GM12878 (cell line): Measurements from ENCODE around the gene C19orf44. TPM values are rescaled to one million over a fixed set of nuclear protein-coding genes. Genes with fewer than 3 reads are reported as not detected.

Experiments
- ATAC-seq: fragments of 200-7000 bp; cut with Tn5 transposase; 3 replicates; pipeline ENCODE4 v1.9.1; 2020; ENCODE audit warnings: mild to moderate bottlenecking, moderate library complexity
- BruUV-seq: library from RNA; stranded (reverse); fragments of 400-500 nt; replicated peaks from 2 replicates; lab custom pipeline; 2021; lab: Mats Ljungman, UMichigan
- CTCF ChIA-PET: fragments of 300-600 bp; sonication (Branson Sonifier 250); formaldehyde crosslinking; extraction: SDS; loops from one replicate; lab custom pipeline; 2021; ENCODE audit warnings: inconsistent platforms; lab: Yijun Ruan, JAX
- POLR2A ChIA-PET: fragments of 350-600 bp; formaldehyde crosslinking; extraction: SDS; loops from one replicate; lab custom pipeline; 2021; ENCODE audit warnings: inconsistent platforms; lab: Charles Lee
- RAD21 ChIA-PET: fragments of 300-600 bp; sonication (Branson Sonifier 250); formaldehyde crosslinking; loops from one replicate; lab custom pipeline; 2023; ENCODE audit warnings: antibody characterized with exemption; ENCODE audit not compliant: unreplicated experiment; lab: Charles Lee
- SMC1A ChIA-PET: fragments of 300-600 bp; sonication (Branson Sonifier 250); formaldehyde crosslinking; loops from one replicate; lab custom pipeline; 2023; ENCODE audit not compliant: unreplicated experiment, uncharacterized antibody; lab: Charles Lee
- DNase-seq: peaks from one replicate; pipeline ENCODE4 v3.0.0-alpha.2; 2011; ENCODE audit warnings: low read depth, low spot score
- FAIRE-seq: peaks from 3 replicates; lab custom pipeline; 2011; peaks lifted over from hg19 to GRCh38; lab: Jason Lieb, UNC
- H2AFZ ChIP-seq: 2 replicates; pipeline ENCODE4 v1.6.0; 2011; ENCODE audit warnings: low read depth, low read length, control low read depth; ENCODE audit not compliant: control insufficient read depth
- H3K27ac ChIP-seq: 2 replicates; pipeline ENCODE4 v1.5.1; 2011; ENCODE audit warnings: control low read depth; ENCODE audit not compliant: control insufficient read depth, insufficient read depth
- H3K27me3 ChIP-seq, 2 experiments: replicated peaks in 1 of 2; 2 replicates each; pipeline versions ENCODE4 v1.6.0 to v1.6.1; 2011; ENCODE audit warnings: low read length in 1 of 2; ENCODE audit not compliant: control insufficient read depth in 2 of 2, insufficient read depth in 2 of 2
- H3K36me3 ChIP-seq, 2 experiments: 2 replicates each; pipeline ENCODE4 v1.5.1; 2011; ENCODE audit warnings: low read length in 1 of 2; ENCODE audit not compliant: control insufficient read depth in 2 of 2, insufficient read depth in 2 of 2
- H3K4me1 ChIP-seq: 2 replicates; pipeline ENCODE4 v1.6.1; 2011; ENCODE audit warnings: mild to moderate bottlenecking, low read length, moderate library complexity, mixed read lengths; ENCODE audit not compliant: control insufficient read depth, insufficient read depth
- H3K4me2 ChIP-seq: 2 replicates; pipeline ENCODE4 v1.6.0; 2011; ENCODE audit warnings: control low read depth; ENCODE audit not compliant: control insufficient read depth, insufficient read depth
- H3K4me3 ChIP-seq: fragments of 200-600 bp; sonication (generic); 2 replicates; pipeline ENCODE4 v1.5.1; 2016
- H3K79me2 ChIP-seq: 2 replicates; pipeline ENCODE4 v1.6.0; 2011; ENCODE audit warnings: low read length; ENCODE audit not compliant: control insufficient read depth, insufficient read depth
- H3K9ac ChIP-seq: 2 replicates; pipeline ENCODE4 v1.8.0; 2011; ENCODE audit warnings: low read length, control low read depth, mixed read lengths; ENCODE audit not compliant: control insufficient read depth, insufficient read depth
- H3K9me3 ChIP-seq: replicated peaks from 3 replicates; pipeline ENCODE4 v1.5.1; 2011; ENCODE audit warnings: mild to moderate bottlenecking, low read length; ENCODE audit not compliant: control insufficient read depth, insufficient read depth
- H4K20me1 ChIP-seq: 2 replicates; pipeline ENCODE4 v1.6.0; 2011; ENCODE audit not compliant: control insufficient read depth, insufficient read depth
- ESRRA ChIP-seq: IDR thresholded peaks from 2 replicates; pipeline ENCODE4 v1.6.1; 2012; ENCODE audit warnings: mild to moderate bottlenecking, low read length, improper control_type of control experiment
- MEF2B ChIP-seq: fragments of 450-650 bp; IDR thresholded peaks from 2 replicates; pipeline ENCODE4 v1.6.1; 2018; ENCODE audit warnings: mild to moderate bottlenecking, moderate library complexity; ENCODE audit not compliant: partially characterized antibody, poor library complexity, severe bottlenecking
- MTA2 ChIP-seq: fragments of 450-650 bp; IDR thresholded peaks from 2 replicates; pipeline ENCODE4 v1.6.1; 2016; ENCODE audit warnings: low read depth, mild to moderate bottlenecking, moderate library complexity
- MXI1 ChIP-seq: fragments of 150-350 bp; IDR thresholded peaks from 2 replicates; pipeline ENCODE4 v1.6.1; 2011; ENCODE audit warnings: low read depth, mild to moderate bottlenecking, inconsistent platforms, low read length, improper control_type of control experiment
- NFYA ChIP-seq: IDR thresholded peaks from 2 replicates; pipeline ENCODE4 v1.6.1; 2011; ENCODE audit warnings: low read depth, mild to moderate bottlenecking, low read length, improper control_type of control experiment, borderline replicate concordance
- NRF1 ChIP-seq: conservative IDR thresholded peaks from 2 replicates; pipeline ENCODE4 v1.6.1; 2011; ENCODE audit warnings: mild to moderate bottlenecking, low read depth, low read length, improper control_type of control experiment
- POLR2A ChIP-seq: IDR thresholded peaks from 2 replicates; pipeline ENCODE4 v1.6.1; 2011; ENCODE audit warnings: low read depth, mild to moderate bottlenecking, low read length
- RAD21 ChIP-seq: IDR thresholded peaks from 2 replicates; pipeline ENCODE4 v1.6.1; 2011; ENCODE audit warnings: mild to moderate bottlenecking, low read depth, low read length, moderate library complexity; ENCODE audit not compliant: insufficient read depth
- SREBF1 ChIP-seq: IDR thresholded peaks from 2 replicates; pipeline ENCODE4 v1.6.1; 2012; ENCODE audit warnings: mild to moderate bottlenecking, low read length
- TAF1 ChIP-seq: IDR thresholded peaks from 2 replicates; pipeline ENCODE4 v1.6.1; 2011; ENCODE audit warnings: mild to moderate bottlenecking, low read depth, low read length, borderline replicate concordance
- TCF7 ChIP-seq: IDR thresholded peaks from 2 replicates; pipeline ENCODE4 v1.6.1; 2014; ENCODE audit warnings: antibody characterized with exemption, borderline replicate concordance
- WGBS: methylation state at CpG from one replicate; pipeline ENCODE4 v1.1.6; 2016; ENCODE audit warnings: low lambda C conversion rate; ENCODE audit not compliant: insufficient replicate concordance, insufficient coverage; ENCODE audit errors: missing lambda C conversion rate; 5-methylcytosine and 5-hydroxymethylcytosine counted together
- in situ Hi-C: fragments of 300-500 bp; cut with MboI; formaldehyde crosslinking; loops from 9 replicates; pipeline ENCODE4 v1.14.3; 2018; ENCODE audit warnings: mixed read lengths
- intact Hi-C: fragments of 100-400 bp; cut with micrococcal nuclease; formaldehyde crosslinking; loops from one replicate; pipeline ENCODE4 v1.14.2; 2022; ENCODE audit not compliant: unreplicated experiment
- polyA plus RNA-seq, 11 experiments: library from polyadenylated mRNA; depleted of rRNA in 4 of 11; unstranded in 6 of 11; stranded (reverse) in 5 of 11; fragments of >200 nt; fragmentation: Nextera tagmentation in 4 of 11; fragmentation: Illumina TruSeq in 1 of 11; extraction: Ambion mirVana in 4 of 11; extraction: Trizol in 1 of 11; gene quantifications; 1 replicate in 1 of 11; 2 replicates in 10 of 11; pipeline versions ENCODE4 v1.2.1 to v1.2.3, GENCODE V29; 2011 to 2016; ENCODE audit warnings: inconsistent platforms in 2 of 11, missing spikeins in 2 of 11, low read depth in 1 of 11
- total RNA-seq, 4 experiments: library from RNA; depleted of rRNA in 3 of 4; stranded (reverse); fragments of >200 nt in 3 of 4; fragmentation: Illumina TruSeq in 1 of 4; extraction: Trizol in 1 of 4; gene quantifications; 2 replicates each; pipeline versions ENCODE4 v1.2.1 to v1.2.3, GENCODE V29; 2013 to 2021
- TF ChIP-seq, protein P1 (sequence below): IDR thresholded peaks from 2 replicates; pipeline ENCODE4 v1.6.1; 2012; ENCODE audit warnings: improper control_type of control experiment, low read depth, low read length; ENCODE audit not compliant: insufficient replicate concordance

Gene C19orf44
- total and polyA plus RNA-seq, 10 of the 15 experiments (the other 5 are each of a cell fraction or from before 2014, with no cell fraction given): 0.26 to 5.2 (median 3.6) TPM

DNA sequence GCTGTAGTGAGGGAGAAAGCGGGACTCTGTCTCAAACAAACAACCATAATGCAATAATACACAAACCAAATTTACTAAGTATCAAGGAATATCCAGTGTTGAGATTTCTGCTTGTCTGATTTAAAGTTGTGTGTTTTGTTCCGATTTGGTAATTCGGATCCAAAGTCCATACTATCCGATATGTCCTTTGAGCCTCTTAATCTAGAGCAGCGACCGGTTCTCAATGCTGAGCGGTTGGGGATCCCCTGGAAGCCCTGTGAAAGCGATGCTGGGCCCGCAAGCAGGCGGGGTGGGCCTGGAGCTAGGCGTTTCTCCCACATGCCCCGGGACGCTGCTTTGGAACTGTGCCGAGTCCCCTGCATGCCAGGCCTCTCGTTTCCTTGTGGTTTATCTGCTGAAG lies 20.2 kb downstream of the C19orf44 start:
- no peak overlapping the region for H3K9ac ChIP-seq
- H3K4me1 ChIP-seq: no peaks in the 10 kb centered on the region
- no peaks in the 10 kb centered on the region for H3K27me3 ChIP-seq
- FAIRE-seq: no peak
- no peaks in the 10 kb centered on the region for H3K79me2 ChIP-seq
- H4K20me1 ChIP-seq: no peaks in the 10 kb centered on the region
- intact Hi-C loops (no loop called here), in situ Hi-C loops (no loop called here)
- CTCF ChIA-PET: interaction anchor here (0.5 to 1.5 kb wide), 3 partner anchors 37 to 78 kb away, joined by 3 read pairs; no protein-coding TSS in a partner anchor
- BruUV-seq: no TSS peak
- H2AFZ ChIP-seq: no peak overlapping the region
- RAD21 ChIA-PET: no interaction called here
- H3K27ac ChIP-seq: no peak overlapping the region
- WGBS: 97% methylated on average over 15 of the region's 15 CpGs
- H3K4me2 ChIP-seq: no peak overlapping the region
- peaks cover 20 to 39% of the 10 kb centered on the region in 2 experiments; a peak in 3 of 4 replicates for H3K36me3 ChIP-seq
- SMC1A ChIA-PET: interaction anchor here (1.6 kb wide), 1 partner anchor 20 kb away, joined by 4 read pairs; the partner anchor contains the start of genes C19orf44 and CALR3
- H3K4me3 ChIP-seq: no peak overlapping the region
- no peak for TF ChIP-seq NRF1
- no peak for TF ChIP-seq RAD21
- TF ChIP-seq MXI1: no peak
- TF ChIP-seq TCF7: no peak
- no peak for TF ChIP-seq NFYA
- TF ChIP-seq, protein P1, sequence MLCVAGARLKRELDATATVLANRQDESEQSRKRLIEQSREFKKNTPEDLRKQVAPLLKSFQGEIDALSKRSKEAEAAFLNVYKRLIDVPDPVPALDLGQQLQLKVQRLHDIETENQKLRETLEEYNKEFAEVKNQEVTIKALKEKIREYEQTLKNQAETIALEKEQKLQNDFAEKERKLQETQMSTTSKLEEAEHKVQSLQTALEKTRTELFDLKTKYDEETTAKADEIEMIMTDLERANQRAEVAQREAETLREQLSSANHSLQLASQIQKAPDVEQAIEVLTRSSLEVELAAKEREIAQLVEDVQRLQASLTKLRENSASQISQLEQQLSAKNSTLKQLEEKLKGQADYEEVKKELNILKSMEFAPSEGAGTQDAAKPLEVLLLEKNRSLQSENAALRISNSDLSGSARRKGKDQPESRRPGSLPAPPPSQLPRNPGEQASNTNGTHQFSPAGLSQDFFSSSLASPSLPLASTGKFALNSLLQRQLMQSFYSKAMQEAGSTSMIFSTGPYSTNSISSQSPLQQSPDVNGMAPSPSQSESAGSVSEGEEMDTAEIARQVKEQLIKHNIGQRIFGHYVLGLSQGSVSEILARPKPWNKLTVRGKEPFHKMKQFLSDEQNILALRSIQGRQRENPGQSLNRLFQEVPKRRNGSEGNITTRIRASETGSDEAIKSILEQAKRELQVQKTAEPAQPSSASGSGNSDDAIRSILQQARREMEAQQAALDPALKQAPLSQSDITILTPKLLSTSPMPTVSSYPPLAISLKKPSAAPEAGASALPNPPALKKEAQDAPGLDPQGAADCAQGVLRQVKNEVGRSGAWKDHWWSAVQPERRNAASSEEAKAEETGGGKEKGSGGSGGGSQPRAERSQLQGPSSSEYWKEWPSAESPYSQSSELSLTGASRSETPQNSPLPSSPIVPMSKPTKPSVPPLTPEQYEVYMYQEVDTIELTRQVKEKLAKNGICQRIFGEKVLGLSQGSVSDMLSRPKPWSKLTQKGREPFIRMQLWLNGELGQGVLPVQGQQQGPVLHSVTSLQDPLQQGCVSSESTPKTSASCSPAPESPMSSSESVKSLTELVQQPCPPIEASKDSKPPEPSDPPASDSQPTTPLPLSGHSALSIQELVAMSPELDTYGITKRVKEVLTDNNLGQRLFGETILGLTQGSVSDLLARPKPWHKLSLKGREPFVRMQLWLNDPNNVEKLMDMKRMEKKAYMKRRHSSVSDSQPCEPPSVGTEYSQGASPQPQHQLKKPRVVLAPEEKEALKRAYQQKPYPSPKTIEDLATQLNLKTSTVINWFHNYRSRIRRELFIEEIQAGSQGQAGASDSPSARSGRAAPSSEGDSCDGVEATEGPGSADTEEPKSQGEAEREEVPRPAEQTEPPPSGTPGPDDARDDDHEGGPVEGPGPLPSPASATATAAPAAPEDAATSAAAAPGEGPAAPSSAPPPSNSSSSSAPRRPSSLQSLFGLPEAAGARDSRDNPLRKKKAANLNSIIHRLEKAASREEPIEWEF: no peak
- no peak for TF ChIP-seq MTA2
- TF ChIP-seq TAF1: no peak
- TF ChIP-seq POLR2A: no peak
- TF ChIP-seq SREBF1: no peak
- TF ChIP-seq ESRRA: no peak
- TF ChIP-seq MEF2B: no peak
- TF ChIP-seq, all 136 proteins: peak for 0
- no peaks in the 10 kb centered on the region for H3K9me3 ChIP-seq
- DNase-seq (no peak), ATAC-seq (no peak)
- POLR2A ChIA-PET: interaction anchor here (0.6 kb wide), 1 partner anchor 72 kb away, joined by 3 read pairs; no protein-coding TSS in a partner anchor
